MG63 (cell line): ENCODE data around the gene NCAPG2. TPM values are rescaled to one million over a fixed set of nuclear protein-coding genes. Genes with fewer than 3 reads are reported as not detected.

Source experiments
- DNase-seq: peaks from one replicate; pipeline ENCODE4 v3.0.0-alpha.2; 2020
- H3K27me3 ChIP-seq: fragments of 250-450 bp; sonication (Bioruptor Pico); 2 replicates; pipeline ENCODE4 v1.5.1; 2020; ENCODE audit warnings: mild to moderate bottlenecking, moderate library complexity
- H3K36me3 ChIP-seq: fragments of 250-450 bp; sonication (Bioruptor Pico); 2 replicates; pipeline ENCODE4 v1.5.1; 2020; ENCODE audit warnings: mild to moderate bottlenecking, moderate library complexity
- H3K4me3 ChIP-seq: fragments of 250-450 bp; sonication (Bioruptor Pico); 2 replicates; pipeline ENCODE4 v1.5.1; 2020; ENCODE audit warnings: mild to moderate bottlenecking, moderate library complexity
- H3K9me3 ChIP-seq: fragments of 250-450 bp; sonication (Bioruptor Pico); 2 replicates; pipeline ENCODE4 v1.5.1; 2020; ENCODE audit warnings: mild to moderate bottlenecking, moderate library complexity
- total RNA-seq: library from RNA; depleted of rRNA; stranded (reverse); fragments of >200 nt; shearing (Covaris generic); gene quantifications from 2 replicates; pipeline ENCODE4 v1.2.3, GENCODE V29; 2014; ENCODE audit warnings: low replicate concordance; rRNA removed

NCAPG2 gene, protein sequence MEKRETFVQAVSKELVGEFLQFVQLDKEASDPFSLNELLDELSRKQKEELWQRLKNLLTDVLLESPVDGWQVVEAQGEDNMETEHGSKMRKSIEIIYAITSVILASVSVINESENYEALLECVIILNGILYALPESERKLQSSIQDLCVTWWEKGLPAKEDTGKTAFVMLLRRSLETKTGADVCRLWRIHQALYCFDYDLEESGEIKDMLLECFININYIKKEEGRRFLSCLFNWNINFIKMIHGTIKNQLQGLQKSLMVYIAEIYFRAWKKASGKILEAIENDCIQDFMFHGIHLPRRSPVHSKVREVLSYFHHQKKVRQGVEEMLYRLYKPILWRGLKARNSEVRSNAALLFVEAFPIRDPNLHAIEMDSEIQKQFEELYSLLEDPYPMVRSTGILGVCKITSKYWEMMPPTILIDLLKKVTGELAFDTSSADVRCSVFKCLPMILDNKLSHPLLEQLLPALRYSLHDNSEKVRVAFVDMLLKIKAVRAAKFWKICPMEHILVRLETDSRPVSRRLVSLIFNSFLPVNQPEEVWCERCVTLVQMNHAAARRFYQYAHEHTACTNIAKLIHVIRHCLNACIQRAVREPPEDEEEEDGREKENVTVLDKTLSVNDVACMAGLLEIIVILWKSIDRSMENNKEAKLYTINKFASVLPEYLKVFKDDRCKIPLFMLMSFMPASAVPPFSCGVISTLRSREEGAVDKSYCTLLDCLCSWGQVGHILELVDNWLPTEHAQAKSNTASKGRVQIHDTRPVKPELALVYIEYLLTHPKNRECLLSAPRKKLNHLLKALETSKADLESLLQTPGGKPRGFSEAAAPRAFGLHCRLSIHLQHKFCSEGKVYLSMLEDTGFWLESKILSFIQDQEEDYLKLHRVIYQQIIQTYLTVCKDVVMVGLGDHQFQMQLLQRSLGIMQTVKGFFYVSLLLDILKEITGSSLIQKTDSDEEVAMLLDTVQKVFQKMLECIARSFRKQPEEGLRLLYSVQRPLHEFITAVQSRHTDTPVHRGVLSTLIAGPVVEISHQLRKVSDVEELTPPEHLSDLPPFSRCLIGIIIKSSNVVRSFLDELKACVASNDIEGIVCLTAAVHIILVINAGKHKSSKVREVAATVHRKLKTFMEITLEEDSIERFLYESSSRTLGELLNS
- total RNA-seq, result 13.8 and 15.6 TPM in 2 replicates

DNA sequence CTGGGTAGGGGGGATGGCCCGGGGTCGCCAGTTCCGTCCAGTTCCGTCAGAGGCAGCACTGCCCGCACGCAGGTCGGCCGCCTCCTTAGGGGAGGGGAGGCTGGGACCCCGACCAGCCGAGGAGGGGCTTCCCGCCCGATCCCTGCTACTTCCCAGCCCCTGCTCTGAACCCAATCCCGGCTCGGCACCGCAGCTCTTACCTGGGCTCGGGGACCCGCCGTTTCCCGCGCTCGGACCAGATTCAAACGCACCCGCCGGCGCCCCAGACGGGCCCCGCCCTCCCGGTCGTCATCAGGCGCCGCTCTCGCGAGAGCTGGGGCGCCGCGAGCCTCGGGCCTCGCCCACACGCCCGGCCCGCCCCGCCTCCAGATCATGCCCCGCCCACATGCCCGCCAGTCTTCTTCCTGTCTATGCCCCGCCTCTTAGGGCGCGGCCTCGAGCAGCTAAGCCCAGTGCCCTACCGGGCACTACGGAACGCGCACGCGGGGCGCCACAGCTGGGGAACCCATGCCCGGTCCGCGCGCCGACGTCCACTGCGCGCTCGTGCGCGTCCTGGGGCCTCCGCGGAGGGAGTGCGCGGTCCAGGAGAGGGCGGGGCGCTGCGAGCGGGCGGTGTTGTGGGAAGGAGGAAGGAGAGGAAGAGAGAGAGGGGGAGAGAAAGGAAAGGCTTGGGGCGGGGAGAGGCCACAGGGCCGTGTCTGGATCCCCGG lies at the start of gene NCAPG2:
NCAPG2 (minus strand) TSS at position 281 of the 710 bp plus-strand sequence. CDS start 2,905 bp downstream, outside the sequence.
- DNase-seq, result peak; percentile 96
- Histone ChIP-seq H3K36me3 (peaks cover 15% of the 10 kb centered on the region), H3K27me3 (no peaks in the 10 kb centered on the region)

DNA sequence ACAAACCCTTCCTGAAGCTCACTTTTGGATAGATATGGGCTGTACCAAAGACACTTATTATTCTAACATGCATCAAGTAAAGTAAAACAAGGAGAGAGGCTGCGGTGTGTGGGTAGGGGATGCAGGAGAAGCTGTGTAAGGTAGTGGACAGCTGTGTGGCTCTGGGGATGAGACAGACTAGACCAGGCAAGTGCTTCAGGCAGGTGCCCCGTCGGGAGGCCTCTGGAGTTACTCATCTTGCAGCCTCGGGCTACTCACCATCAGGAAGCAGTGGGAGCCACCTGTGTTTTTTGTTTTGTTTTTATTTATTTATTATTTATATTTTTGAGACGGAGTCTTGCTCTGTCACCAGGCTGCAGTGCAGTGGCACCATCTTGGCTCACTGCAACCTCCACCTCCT lies 49.3 kb upstream of the NCAPG2 start:
- H3K4me3 ChIP-seq, result no peak overlapping the region
- H3K9me3 ChIP-seq, result no peaks in the 10 kb centered on the region
- H3K27me3 ChIP-seq, result no peaks in the 10 kb centered on the region
- DNase-seq, result no peak
- no peaks in the 10 kb centered on the region; the same call in 1 of the 2 replicates for H3K36me3 ChIP-seq

More for the DNA sequence above, at the start of gene NCAPG2:
- peak within 1 kb of the TSS; percentile 87 for H3K4me3 ChIP-seq
- H3K9me3 ChIP-seq, result no peaks in the 10 kb centered on the region

DNA sequence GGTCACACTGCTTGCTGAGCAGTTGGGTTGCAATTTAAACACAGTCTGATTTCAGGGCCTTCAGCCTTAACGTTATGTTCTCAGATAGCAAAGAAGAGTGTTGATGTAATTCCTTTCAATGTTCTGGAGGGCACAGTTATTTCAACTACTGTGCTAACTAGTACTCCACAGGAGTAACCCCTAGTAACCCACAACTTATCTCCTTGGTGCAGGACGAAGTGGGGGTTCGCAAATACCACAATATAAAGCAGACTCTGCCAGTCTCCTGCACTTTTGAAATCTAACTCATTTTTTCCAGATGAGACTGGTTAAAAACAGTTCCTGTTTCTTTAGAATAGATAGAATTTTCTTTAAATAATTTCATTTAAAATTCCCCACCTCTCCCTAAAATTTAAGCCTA lies 47.1 kb upstream of the NCAPG2 start:
- no peaks in the 10 kb centered on the region for H3K9me3 ChIP-seq
- no peaks in the 10 kb centered on the region for H3K27me3 ChIP-seq
- H3K4me3 ChIP-seq, result no peak overlapping the region
- peaks cover 2% of the 10 kb centered on the region; the same call in 1 of the 2 replicates for H3K36me3 ChIP-seq
- DNase-seq, result no peak

DNA sequence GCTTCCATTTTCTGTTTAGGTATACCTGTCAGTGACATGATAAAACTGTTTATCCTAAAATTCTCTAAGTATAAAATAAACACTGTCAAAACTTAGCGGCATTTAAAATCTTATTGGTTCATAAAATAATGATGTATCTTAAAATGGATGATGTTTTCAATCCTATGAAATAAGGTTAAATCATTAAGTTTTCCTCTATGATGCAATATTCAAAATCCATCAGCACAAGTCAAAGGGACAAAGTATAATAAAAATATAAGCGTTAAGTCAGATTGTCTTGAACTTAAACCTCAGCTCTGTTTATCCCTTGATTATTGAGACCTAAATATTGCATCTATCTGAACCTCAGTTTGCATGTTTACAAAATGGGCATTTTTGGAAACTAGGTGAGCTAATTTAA lies 46.6 kb upstream of the NCAPG2 start:
- Histone ChIP-seq H3K9me3 (no peaks in the 10 kb centered on the region), H3K4me3 (no peak overlapping the region), H3K27me3 (no peaks in the 10 kb centered on the region), H3K36me3 (peaks cover 2% of the 10 kb centered on the region; the same call in 1 of the 2 replicates)
- DNase-seq, result no peak

DNA sequence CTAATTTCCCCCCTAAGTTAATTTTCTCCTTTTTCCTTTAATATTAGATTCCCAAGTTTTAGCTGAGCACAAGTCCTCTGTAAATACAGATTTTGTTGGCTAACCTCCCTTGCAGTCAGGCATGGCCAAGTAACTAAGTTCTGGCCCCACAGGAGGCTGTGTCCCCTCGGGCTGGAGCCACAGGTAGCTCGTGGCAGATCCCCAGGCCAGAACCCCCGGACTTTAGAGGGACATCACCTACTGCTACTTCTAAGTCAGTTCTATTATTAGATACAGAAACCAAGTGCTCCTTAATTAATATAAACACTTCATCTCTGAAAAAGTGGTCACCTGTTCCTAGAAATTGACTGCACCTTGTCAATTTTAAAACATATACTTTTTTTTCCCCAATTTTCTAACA lies 46.1 kb upstream of the NCAPG2 start:
- no peak for DNase-seq
- Histone ChIP-seq H3K27me3 (no peaks in the 10 kb centered on the region), H3K9me3 (no peaks in the 10 kb centered on the region), H3K4me3 (no peak overlapping the region), H3K36me3 (peaks cover 2% of the 10 kb centered on the region; the same call in 1 of the 2 replicates)

DNA sequence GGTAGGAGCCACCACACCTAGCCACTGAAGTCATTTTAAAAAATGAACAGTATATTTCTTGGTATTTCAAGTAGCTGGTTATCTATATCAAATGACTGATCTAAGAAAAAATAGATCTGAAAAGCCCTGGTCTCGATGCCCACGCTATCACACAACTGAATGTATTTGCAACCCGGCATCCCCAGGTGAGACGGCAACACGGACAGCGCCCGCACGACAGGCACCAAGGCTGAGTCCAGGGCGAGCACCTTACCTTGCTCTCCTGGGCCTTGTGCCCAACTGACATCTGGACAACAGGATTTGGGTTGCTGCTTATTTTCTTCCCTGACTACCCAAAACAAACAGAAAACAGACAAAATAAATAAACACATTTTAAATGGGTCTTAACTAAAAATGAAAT lies 44.8 kb upstream of the NCAPG2 start:
- H3K27me3 ChIP-seq, result no peaks in the 10 kb centered on the region
- DNase-seq, result no peak
- peaks cover 2% of the 10 kb centered on the region; the same call in 1 of the 2 replicates for H3K36me3 ChIP-seq

DNA sequence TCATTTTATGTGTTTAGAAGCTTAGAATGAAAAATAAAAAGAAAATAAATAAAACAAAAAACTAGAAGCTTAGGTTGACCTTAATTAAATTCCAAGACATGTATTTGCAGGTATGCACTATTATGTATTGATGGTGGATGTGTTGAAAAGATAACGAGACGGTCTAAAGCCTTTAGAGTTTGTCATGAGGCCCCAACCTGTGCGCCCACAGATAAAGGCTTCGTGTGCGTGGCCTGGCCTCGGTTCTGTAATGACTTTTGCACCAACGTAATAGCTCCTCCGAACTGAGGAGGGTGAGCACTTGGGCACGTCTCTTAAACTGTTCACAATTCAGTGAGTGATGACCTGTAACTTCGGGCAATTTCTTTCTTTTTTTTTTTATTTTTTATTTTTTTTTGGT lies 43.7 kb upstream of the NCAPG2 start:
- peaks cover 2% of the 10 kb centered on the region; the same call in 1 of the 2 replicates for H3K36me3 ChIP-seq
- no peaks in the 10 kb centered on the region for H3K9me3 ChIP-seq
- DNase-seq, result no peak
- H3K4me3 ChIP-seq, result no peak overlapping the region
- H3K27me3 ChIP-seq, result no peaks in the 10 kb centered on the region

More for the DNA sequence above, 44.8 kb upstream of the NCAPG2 start:
- H3K9me3 ChIP-seq, result no peaks in the 10 kb centered on the region
- no peak overlapping the region for H3K4me3 ChIP-seq

DNA sequence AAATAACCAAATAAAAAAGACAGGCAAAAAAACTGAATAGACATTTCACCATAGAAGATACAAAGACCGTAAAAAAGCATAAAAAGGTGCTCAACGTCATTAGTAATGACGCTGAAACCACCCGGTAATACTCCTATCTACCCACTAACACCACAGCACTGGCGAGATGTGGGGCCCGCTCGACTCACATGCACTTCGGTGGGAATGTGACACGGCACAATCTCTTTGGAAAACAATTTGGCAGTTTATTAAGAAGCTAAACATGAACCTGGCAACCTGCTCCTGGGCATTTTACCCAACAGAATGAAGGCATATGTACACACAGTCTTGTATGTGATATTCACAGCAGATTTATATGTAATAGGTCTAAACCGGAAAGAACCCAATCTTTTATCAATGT lies 42.8 kb upstream of the NCAPG2 start:
- H3K4me3 ChIP-seq, result no peak overlapping the region
- H3K27me3 ChIP-seq, result no peaks in the 10 kb centered on the region
- H3K36me3 ChIP-seq, result peaks cover 2% of the 10 kb centered on the region; the same call in 1 of the 2 replicates
- no peak for DNase-seq
- H3K9me3 ChIP-seq, result no peaks in the 10 kb centered on the region

DNA sequence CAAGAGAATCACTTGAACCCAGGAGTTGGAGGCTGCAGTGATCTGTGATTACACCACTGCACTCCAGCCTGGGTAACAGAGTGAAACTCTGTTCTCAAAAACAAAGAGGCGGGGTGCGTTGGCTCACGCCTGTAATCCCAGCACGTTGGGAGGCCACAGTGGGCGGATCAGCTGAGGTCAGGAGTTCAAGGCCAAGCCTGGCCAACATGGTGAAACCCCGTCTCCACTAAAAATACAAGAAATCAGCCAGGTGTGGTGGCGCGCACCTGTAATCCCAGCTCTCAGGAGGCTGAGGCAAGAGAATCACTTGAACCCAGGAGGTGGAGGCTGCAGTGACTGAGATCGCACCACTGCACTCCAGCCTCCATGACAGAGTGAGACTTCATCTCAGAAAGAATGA lies 42.4 kb upstream of the NCAPG2 start:
- Histone ChIP-seq H3K27me3 (no peaks in the 10 kb centered on the region), H3K36me3 (peaks cover 2% of the 10 kb centered on the region; the same call in 1 of the 2 replicates), H3K4me3 (no peak overlapping the region), H3K9me3 (no peaks in the 10 kb centered on the region)
- DNase-seq, result no peak

DNA sequence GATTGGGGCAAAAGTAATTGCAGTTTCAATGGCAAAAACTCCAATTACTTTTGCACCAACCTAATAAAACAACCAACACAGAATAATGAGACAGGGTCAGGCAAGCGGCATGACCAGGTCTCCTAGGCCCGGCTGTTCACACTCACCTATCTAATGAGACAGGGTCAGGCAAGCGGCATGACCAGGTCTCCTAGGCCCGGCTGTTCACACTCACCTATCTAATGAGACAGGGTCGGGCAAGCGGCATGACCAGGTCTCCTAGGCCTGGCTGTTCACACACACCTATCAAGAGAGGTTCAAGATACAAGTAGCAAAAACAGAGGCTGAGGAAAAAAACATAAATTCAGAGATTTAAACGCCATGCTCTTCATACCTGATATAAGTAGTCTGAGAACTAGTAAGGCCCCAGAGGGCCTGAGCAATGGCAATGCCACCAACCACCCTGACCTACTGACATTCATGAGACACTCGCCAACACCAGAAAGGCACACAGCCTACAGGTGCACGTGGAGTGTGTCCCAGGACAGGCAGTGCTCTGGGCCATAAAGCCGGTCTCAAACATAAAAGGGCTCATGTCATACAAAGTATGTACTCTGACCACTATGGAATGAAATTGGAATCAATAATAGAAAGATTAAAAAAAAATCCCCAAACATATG lies 40.6 kb upstream of the NCAPG2 start:
- H3K9me3 ChIP-seq, result no peaks in the 10 kb centered on the region
- H3K27me3 ChIP-seq, result no peaks in the 10 kb centered on the region
- H3K4me3 ChIP-seq, result no peak overlapping the region
- DNase-seq, result no peak
- H3K36me3 ChIP-seq, result peaks cover 6% of the 10 kb centered on the region; the same call in 1 of the 2 replicates

DNA sequence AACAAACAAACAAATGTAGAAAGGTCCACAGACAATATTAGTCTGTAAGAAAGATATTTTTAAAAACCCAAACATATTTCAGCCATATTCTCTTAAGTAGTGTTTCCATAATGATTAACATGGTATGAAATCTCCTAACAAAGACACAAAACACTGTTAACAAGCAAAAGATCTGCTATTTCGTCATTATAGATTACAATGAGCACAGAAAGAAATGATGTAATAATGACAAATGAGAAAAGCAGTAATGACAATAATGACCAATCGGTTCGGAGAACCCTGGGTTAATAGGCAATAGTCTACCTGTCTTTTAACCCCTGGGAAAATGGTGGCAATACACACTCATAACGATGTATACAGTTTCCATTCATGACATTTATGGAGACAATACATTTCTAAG lies 39.5 kb upstream of the NCAPG2 start:
- DNase-seq, result no peak
- Histone ChIP-seq H3K9me3 (no peaks in the 10 kb centered on the region), H3K27me3 (no peaks in the 10 kb centered on the region), H3K4me3 (no peak overlapping the region), H3K36me3 (peaks cover 6% of the 10 kb centered on the region; the same call in 1 of the 2 replicates)

DNA sequence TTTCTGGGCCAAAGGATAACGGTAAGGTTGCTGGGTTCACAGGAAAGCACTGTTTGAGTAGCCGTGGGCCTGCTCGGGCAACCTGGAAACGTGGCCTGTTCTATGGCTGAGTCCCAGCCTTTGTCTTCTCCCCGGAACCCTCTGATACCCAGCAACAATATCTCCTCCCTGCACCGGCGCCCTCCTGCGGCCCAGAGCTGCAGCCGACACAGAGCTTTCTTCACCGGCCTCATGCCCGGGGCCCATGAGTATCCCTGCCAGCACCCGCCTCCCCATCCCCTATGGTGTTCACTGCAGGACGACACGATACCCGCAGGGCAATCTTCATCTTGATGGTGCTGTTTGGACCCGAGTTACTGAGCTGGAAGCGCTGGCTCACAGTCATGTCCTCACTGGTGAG lies 38.6 kb upstream of the NCAPG2 start:
- Histone ChIP-seq H3K4me3 (no peak overlapping the region), H3K9me3 (no peaks in the 10 kb centered on the region), H3K27me3 (no peaks in the 10 kb centered on the region), H3K36me3 (peaks cover 6% of the 10 kb centered on the region; the same call in 1 of the 2 replicates)
- no peak for DNase-seq

DNA sequence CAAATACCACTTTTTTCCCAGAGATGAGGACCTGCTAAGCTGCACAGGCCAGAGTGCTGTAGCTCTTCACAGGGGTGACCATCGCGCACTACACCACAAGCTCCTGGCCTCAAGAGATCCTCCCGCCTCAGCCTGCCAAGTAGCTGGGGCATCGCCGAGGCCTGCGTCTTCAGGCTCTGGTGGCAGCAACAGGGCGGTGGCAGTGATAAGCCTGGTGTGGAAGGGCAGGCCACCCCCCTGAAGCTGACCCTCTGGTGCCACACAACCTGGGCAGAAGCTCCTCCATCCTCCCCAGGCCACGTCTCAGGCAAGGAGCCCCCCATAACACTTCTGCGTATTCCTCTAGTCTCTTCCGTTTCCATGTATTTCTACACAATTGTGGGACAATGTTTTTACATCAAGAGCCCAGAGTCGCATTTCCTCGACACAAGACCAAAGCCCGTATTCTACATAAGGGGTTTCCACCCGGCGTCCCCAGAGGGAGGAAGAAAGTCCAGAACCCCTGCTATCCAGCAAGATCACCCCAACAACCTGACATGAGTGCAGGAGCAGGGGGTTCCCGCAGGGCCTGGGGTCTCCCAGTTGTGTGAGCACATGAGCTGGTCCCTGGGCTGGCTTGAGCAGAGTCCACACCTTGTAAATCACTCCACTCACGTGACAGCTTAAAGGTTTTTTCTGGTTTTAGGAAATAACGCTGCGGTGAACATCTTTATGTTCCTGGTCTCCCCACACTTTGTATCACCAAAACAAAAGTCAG lies 37.6 kb upstream of the NCAPG2 start:
- H3K36me3 ChIP-seq, result peaks cover 4% of the 10 kb centered on the region; the same call in 1 of the 2 replicates

DNA sequence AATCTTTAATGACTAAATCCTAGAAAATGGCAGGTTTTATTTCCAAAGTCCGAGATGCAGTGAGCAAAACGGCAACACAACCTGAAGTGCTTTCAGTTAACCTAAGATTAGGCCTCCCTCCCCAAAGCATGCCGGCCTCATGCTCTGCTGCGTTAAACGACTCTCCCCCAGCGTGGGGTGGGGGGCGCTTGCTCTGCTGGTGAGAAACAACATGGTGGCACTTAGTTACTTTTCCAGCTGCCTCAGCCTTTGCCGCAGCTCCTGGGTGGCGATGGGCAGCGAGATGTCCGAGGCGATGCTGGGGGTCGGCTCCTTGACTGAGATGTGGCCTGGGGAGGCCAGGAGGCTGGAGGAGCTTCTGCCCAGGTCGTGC lies 36.7 kb upstream of the NCAPG2 start:
- H3K4me3 ChIP-seq, result no peak overlapping the region
- DNase-seq, result no peak
- no peaks in the 10 kb centered on the region for H3K9me3 ChIP-seq
- H3K36me3 ChIP-seq, result peaks cover 4% of the 10 kb centered on the region
- H3K27me3 ChIP-seq, result no peaks in the 10 kb centered on the region

More for the DNA sequence above, 37.6 kb upstream of the NCAPG2 start:
- no peaks in the 10 kb centered on the region for H3K27me3 ChIP-seq
- no peaks in the 10 kb centered on the region for H3K9me3 ChIP-seq
- H3K4me3 ChIP-seq, result no peak overlapping the region
- no peak for DNase-seq
